ENCODE results near the gene CEP57L1. TPM values are rescaled to one million over a fixed set of nuclear protein-coding genes. Genes with fewer than 3 reads are reported as not detected.

CEP57L1 gene
- total and polyA plus RNA-seq, 10 of the 15 experiments (the other 5 are each of a cell fraction or from before 2014, with no cell fraction given): 12.7 to 30.5 (median 21.9) TPM

GRCh38 chr6:109075934-109076333 lies 19.4 kb upstream of the CEP57L1 start:
- TF ChIP-seq JUNB (IDR thresholded peaks at IDR 0.05): no peak
- no peak for TF ChIP-seq GABPA (IDR thresholded peaks at IDR 0.05; ENCODE audit: low read depth)
- no peak for TF ChIP-seq BCL11A (IDR thresholded peaks at IDR 0.05; ENCODE audit: low read depth, low read length)
- no peak for TF ChIP-seq PBX3 (IDR thresholded peaks at IDR 0.05; ENCODE audit: insufficient replicate concordance, low read depth, low read length)
- no peak for TF ChIP-seq RB1 (IDR thresholded peaks at IDR 0.05; ENCODE audit: borderline replicate concordance)
- no peak for TF ChIP-seq SUZ12 (IDR thresholded peaks at IDR 0.05; ENCODE audit: unreplicated experiment)
- no peak for TF ChIP-seq TARDBP (IDR thresholded peaks at IDR 0.05; ENCODE audit: borderline replicate concordance)
- TF ChIP-seq CBX3 (IDR thresholded peaks at IDR 0.05; ENCODE audit: borderline replicate concordance, low read depth): no peak
- no peak for TF ChIP-seq CEBPB (IDR thresholded peaks at IDR 0.05; ENCODE audit: borderline replicate concordance in 1 of 2, low read depth in 2 of 2, low read length in 2 of 2)
- no peak for TF ChIP-seq ZZZ3 (IDR thresholded peaks at IDR 0.05; ENCODE audit: control insufficient read depth, insufficient read length, low read depth)
- no peak for TF ChIP-seq ZNF622 (IDR thresholded peaks at IDR 0.05)
- TF ChIP-seq ESRRA (IDR thresholded peaks at IDR 0.05; ENCODE audit: low read length): no peak
- TF ChIP-seq GATAD2B (conservative IDR thresholded peaks at IDR 0.05; ENCODE audit: low read depth): no peak
- no peak for TF ChIP-seq NR2C1 (IDR thresholded peaks at IDR 0.05)

More at GRCh38 chr6:109075934-109076333, 19.4 kb upstream of the CEP57L1 start:
- SMC1A ChIA-PET (ENCODE audit: uncharacterized antibody, unreplicated experiment): interaction anchor here (0.6 to 6.3 kb wide), 4 partner anchors 170 to 534 kb away, joined by 3 to 61 read pairs (median 4); no protein-coding TSS in a partner anchor
- ATAC-seq (no peak), FAIRE-seq (no peak), DNase-seq (ENCODE audit: low read depth, low spot score) (no peak)
- RAD21 ChIA-PET (ENCODE audit: unreplicated experiment): interaction anchor here (2.9 to 6.6 kb wide), 2 partner anchors 25 to 533 kb away, joined by 10 to 49 read pairs; no protein-coding TSS in a partner anchor
- H3K9ac ChIP-seq (ENCODE audit: control insufficient read depth, insufficient read depth, low read length): no peak overlapping the region
- 0 out of 4 replicates have a peak, but pooled peaks cover 0 to 1% of the 10 kb centered on the region in 2 experiments for H3K27me3 ChIP-seq (replicated peaks in 1 of 2; ENCODE audit: control insufficient read depth in 2 of 2, insufficient read depth in 2 of 2, low read length in 1 of 2)
- no peak overlapping the region for H3K4me3 ChIP-seq
- BruUV-seq (replicated peaks): no TSS peak
- in situ Hi-C loops (cut with MboI): no loop called here
- no peaks in the 10 kb centered on the region for H3K4me1 ChIP-seq (ENCODE audit: control insufficient read depth, insufficient read depth, low read length)
- H3K9me3 ChIP-seq (replicated peaks; ENCODE audit: control insufficient read depth, insufficient read depth, low read length): no peaks in the 10 kb centered on the region
- H3K79me2 ChIP-seq (ENCODE audit: control insufficient read depth, insufficient read depth, low read length): no peaks in the 10 kb centered on the region
- intact Hi-C loops (cut with micrococcal nuclease; ENCODE audit: unreplicated experiment): no loop called here
- H3K36me3 ChIP-seq (ENCODE audit: control insufficient read depth in 2 of 2, insufficient read depth in 2 of 2, low read length in 1 of 2): no peaks in the 10 kb centered on the region
- POLR2A ChIA-PET: no interaction called here
- no peak overlapping the region for H2AFZ ChIP-seq (ENCODE audit: control insufficient read depth, low read depth, low read length)
- H3K4me2 ChIP-seq (ENCODE audit: control insufficient read depth, insufficient read depth): no peak overlapping the region
- CTCF ChIA-PET: interaction anchor here (0.7 to 6.5 kb wide), 4 partner anchors 9 to 533 kb away, joined by 3 to 107 read pairs (median 56); partner anchors contain the start of genes CEP57L1 and SESN1
- no peak overlapping the region for H3K27ac ChIP-seq (ENCODE audit: control insufficient read depth, insufficient read depth)
- no peaks in the 10 kb centered on the region for H4K20me1 ChIP-seq (ENCODE audit: control insufficient read depth, insufficient read depth)
